ENCODE measurements around the gene SOX1. TPM values are rescaled to one million over a fixed set of nuclear protein-coding genes. Genes with fewer than 3 reads are reported as not detected.

SOX1 gene
- total and polyA plus RNA-seq, 8 donors: 0.08 TPM; not detected in 7

DNA sequence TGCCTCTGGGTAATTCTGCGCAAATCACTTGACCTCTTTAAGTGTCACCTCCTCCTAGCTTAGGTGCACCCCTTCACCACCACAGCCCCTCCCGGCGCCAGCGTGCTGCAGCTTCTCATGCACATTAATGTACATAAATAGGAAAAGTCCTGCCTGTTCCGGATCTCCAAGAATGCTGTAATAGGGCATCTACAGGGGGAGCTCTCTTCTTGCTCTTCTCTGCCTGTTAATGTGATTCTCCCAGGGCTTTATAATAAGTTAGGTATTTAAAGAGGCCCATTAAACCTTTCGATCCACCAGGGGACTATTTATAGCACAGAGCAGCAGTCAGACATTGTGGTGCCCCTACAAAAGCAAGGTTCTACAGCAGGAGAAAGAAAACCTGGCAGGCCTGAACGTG is 35.3 kb downstream of the SOX1 start:
- intact Hi-C loops (cut with DNase I): no loop called here
- TF ChIP-seq, protein P1, sequence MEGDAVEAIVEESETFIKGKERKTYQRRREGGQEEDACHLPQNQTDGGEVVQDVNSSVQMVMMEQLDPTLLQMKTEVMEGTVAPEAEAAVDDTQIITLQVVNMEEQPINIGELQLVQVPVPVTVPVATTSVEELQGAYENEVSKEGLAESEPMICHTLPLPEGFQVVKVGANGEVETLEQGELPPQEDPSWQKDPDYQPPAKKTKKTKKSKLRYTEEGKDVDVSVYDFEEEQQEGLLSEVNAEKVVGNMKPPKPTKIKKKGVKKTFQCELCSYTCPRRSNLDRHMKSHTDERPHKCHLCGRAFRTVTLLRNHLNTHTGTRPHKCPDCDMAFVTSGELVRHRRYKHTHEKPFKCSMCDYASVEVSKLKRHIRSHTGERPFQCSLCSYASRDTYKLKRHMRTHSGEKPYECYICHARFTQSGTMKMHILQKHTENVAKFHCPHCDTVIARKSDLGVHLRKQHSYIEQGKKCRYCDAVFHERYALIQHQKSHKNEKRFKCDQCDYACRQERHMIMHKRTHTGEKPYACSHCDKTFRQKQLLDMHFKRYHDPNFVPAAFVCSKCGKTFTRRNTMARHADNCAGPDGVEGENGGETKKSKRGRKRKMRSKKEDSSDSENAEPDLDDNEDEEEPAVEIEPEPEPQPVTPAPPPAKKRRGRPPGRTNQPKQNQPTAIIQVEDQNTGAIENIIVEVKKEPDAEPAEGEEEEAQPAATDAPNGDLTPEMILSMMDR (IDR thresholded peaks at IDR 0.05): no peak
- Histone ChIP-seq H3K36me3 (no peaks in the 10 kb centered on the region), H3K4me1 (peaks cover 0 to 8% of the 10 kb centered on the region in 2 donors), H3K27ac (no peak overlapping the region), H3K27me3 (peaks cover 55 to 99% of the 10 kb centered on the region in 2 donors), H3K9me3 (no peaks in the 10 kb centered on the region), H3K4me3 (no peak overlapping the region)
- no peak for DNase-seq
- ATAC-seq: peak; percentile 71

DNA sequence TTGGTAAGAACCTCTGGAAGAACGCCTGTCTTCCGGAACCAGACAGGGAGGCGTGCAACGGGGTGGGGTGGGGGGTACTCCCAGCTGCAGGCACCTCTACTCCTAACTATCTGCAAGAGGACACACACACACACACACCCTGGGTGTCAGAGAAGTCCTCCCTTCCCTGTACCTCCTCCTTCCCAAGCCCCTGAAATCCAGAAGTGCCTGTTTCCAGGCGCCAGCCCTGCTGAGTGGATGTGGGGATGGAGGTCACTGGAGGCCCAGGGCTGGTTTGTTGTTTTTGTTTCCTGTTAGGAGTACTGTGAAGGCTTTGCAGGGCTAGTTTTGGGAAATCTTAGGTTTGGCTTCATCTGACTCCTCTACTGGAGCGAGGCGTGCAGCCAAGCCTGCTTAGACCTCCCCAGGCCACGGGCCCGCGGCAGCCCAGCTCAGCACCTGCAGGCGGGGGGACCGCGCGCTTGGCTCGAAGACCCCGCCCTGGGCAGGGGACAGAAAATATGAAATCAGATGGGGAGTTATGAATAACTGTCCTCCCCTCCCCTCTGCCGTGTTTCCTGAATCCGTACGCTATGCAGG is 36.4 kb downstream of the SOX1 start:
- intact Hi-C loops (cut with DNase I): no loop called here
- peaks cover 66 to 99% of the 10 kb centered on the region in 2 donors for H3K27me3 ChIP-seq
- H3K9me3 ChIP-seq: no peaks in the 10 kb centered on the region
- TF ChIP-seq, protein P1 (IDR thresholded peaks at IDR 0.05): no peak
- peaks cover 0 to 8% of the 10 kb centered on the region in 2 donors for H3K4me1 ChIP-seq
- H3K27ac ChIP-seq: no peak overlapping the region
- no peaks in the 10 kb centered on the region for H3K36me3 ChIP-seq
- no peak overlapping the region for H3K4me3 ChIP-seq
- no peak for DNase-seq
- ATAC-seq: no peak

GRCh38 chr13:112103961-112104880 is 37.3 kb downstream of the SOX1 start:
- peaks cover 0 to 8% of the 10 kb centered on the region in 2 donors for H3K4me1 ChIP-seq
- intact Hi-C loops (cut with DNase I): no loop called here
- ATAC-seq (no peak), DNase-seq (peak in 2 of 4 donors; percentile 19 to 38)
- H3K36me3 ChIP-seq: no peaks in the 10 kb centered on the region
- TF ChIP-seq, protein P1 (IDR thresholded peaks at IDR 0.05): no peak
- H3K4me3 ChIP-seq: no peak overlapping the region
- no peak overlapping the region for H3K27ac ChIP-seq
- H3K27me3 ChIP-seq: peaks cover 70 to 100% of the 10 kb centered on the region in 2 donors
- H3K9me3 ChIP-seq: no peaks in the 10 kb centered on the region

DNA sequence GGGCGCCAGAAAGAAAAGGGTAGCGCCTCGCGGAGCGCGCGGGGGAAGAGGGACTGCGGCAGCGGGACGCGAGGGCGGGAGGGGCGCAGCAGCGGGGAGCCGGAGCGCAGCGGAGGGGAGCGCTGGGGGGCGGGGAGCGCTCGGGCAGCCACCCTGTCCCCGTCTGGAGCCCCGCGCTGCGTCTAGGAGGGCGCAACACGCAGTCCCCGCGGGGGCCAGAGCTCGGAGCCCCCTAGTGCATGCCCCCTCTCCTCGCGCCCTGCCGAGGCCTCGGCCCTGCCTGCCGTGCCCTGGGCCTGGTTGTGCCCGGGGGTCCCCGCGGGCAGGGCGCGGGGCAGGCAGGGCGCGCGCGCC is 37.9 kb downstream of the SOX1 start:
- H3K4me1 ChIP-seq: peaks cover 0 to 8% of the 10 kb centered on the region in 2 donors
- intact Hi-C loops (cut with DNase I): no loop called here
- no peak for DNase-seq
- H3K27ac ChIP-seq: no peak overlapping the region
- H3K4me3 ChIP-seq: no peak overlapping the region
- TF ChIP-seq, protein P1 (IDR thresholded peaks at IDR 0.05): no peak
- peaks cover 76 to 100% of the 10 kb centered on the region in 2 donors for H3K27me3 ChIP-seq
- H3K36me3 ChIP-seq: no peaks in the 10 kb centered on the region
- no peaks in the 10 kb centered on the region for H3K9me3 ChIP-seq
- no peak for ATAC-seq

GRCh38 chr13:112105244-112105681 is 38.3 kb downstream of the SOX1 start:
- Histone ChIP-seq H3K4me1 (peaks cover 0 to 8% of the 10 kb centered on the region in 2 donors), H3K27me3 (peaks cover 77 to 100% of the 10 kb centered on the region in 2 donors), H3K4me3 (no peak overlapping the region), H3K27ac (no peak overlapping the region), H3K9me3 (no peaks in the 10 kb centered on the region), H3K36me3 (no peaks in the 10 kb centered on the region)
- DNase-seq (no peak), ATAC-seq (no peak)
- TF ChIP-seq, protein P1 (IDR thresholded peaks at IDR 0.05): no peak
- intact Hi-C loops (cut with DNase I): no loop called here

All from left lung (tissue), 10 donors.